NCI-H524 (cell line): ENCODE data around the gene CPTP.

Experiments used
- DNase-seq, 2 experiments: peaks; one replicate each; lab custom pipeline; 2025; lab: John Stamatoyannopoulos, UW

Gene CPTP

GRCh38 chr1:1351511-1352427 is 27.2 kb downstream of the CPTP start:
- DNase-seq: no peak

GRCh38 chr1:1352786-1353388 is 28.3 kb downstream of the CPTP start:
- DNase-seq: peak; percentile 28 to 69

- no peak for DNase-seq
These were observed 29.0 kb downstream of the CPTP start for GRCh38 chr1:1353389-1354151.

- DNase-seq: no peak
These were observed 30.0 kb downstream of the CPTP start for GRCh38 chr1:1354271-1355247.

- DNase-seq: peak in 1 of 2 experiments; percentile 37
These were observed 30.8 kb downstream of the CPTP start for GRCh38 chr1:1355416-1355815.

- no peak for DNase-seq
These were observed 31.7 kb downstream of the CPTP start for GRCh38 chr1:1356166-1356795.

GRCh38 chr1:1356796-1357401 is 32.3 kb downstream of the CPTP start:
- DNase-seq: no peak

- no peak for DNase-seq
These were observed 33.4 kb downstream of the CPTP start for GRCh38 chr1:1357871-1358432.

- no peak for DNase-seq
These were observed 34.0 kb downstream of the CPTP start, which contains the start of gene MXRA8 for GRCh38 chr1:1358433-1359271. Gene MXRA8 (minus strand): TSS chr1:1358555. CDS start chr1:1358504, 51 bp downstream.

- DNase-seq: no peak
These were observed 34.7 kb downstream of the CPTP start for GRCh38 chr1:1359308-1359663.

GRCh38 chr1:1359664-1360468 is 35.3 kb downstream of the CPTP start:
- DNase-seq: no peak

GRCh38 chr1:1360506-1361169 is 36.0 kb downstream of the CPTP start:
- DNase-seq: no peak

- DNase-seq: no peak
These were observed 36.8 kb downstream of the CPTP start for GRCh38 chr1:1361233-1361981.

- DNase-seq: no peak
These were observed 37.4 kb downstream of the CPTP start for GRCh38 chr1:1361982-1362423.

- no peak for DNase-seq
These were observed 39.7 kb downstream of the CPTP start for GRCh38 chr1:1364266-1364665.

GRCh38 chr1:1365875-1366698 is 41.5 kb downstream of the CPTP start:
- no peak for DNase-seq
